Measurements from ENCODE around the gene SERPINB10.

DNA sequence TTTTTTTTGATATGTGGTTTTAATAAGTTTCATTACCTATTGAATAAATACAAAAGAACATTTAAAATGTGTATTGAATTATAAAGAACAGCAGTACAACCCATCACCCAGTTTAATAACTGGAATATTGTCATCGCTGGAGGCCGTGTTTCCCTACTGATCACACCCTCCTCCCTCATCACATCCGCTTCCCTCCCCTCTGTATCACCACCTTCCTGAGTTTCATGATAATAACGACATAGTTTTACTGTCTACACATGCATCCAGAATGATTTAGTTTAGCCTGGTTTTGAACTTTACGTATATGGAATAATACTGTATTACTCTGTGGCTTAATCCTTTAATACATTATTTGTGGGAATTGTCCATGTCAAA is 64.2 kb downstream of the SERPINB10 start:
- TF ChIP-seq, protein P1, sequence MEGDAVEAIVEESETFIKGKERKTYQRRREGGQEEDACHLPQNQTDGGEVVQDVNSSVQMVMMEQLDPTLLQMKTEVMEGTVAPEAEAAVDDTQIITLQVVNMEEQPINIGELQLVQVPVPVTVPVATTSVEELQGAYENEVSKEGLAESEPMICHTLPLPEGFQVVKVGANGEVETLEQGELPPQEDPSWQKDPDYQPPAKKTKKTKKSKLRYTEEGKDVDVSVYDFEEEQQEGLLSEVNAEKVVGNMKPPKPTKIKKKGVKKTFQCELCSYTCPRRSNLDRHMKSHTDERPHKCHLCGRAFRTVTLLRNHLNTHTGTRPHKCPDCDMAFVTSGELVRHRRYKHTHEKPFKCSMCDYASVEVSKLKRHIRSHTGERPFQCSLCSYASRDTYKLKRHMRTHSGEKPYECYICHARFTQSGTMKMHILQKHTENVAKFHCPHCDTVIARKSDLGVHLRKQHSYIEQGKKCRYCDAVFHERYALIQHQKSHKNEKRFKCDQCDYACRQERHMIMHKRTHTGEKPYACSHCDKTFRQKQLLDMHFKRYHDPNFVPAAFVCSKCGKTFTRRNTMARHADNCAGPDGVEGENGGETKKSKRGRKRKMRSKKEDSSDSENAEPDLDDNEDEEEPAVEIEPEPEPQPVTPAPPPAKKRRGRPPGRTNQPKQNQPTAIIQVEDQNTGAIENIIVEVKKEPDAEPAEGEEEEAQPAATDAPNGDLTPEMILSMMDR (IDR thresholded peaks at IDR 0.05) = no peak
- no peak for TF ChIP-seq POLR2A (IDR thresholded peaks at IDR 0.05)
